A549 (cell line): ENCODE results near the gene PARVB. TPM values are rescaled to one million over a fixed set of nuclear protein-coding genes. Genes with fewer than 3 reads are reported as not detected.

Experiments used
- ATAC-seq, 2 experiments: fragments of 200-7000 bp in 1 of 2; fragments of >200 bp in 1 of 2; cut with Nextera tagmentation in 1 of 2; cut with Tn5 transposase in 1 of 2; 3 replicates each; pipeline versions ENCODE4 v1.8.0 to v1.9.1; 2018 to 2020; ENCODE audit warnings: mild to moderate bottlenecking in 1 of 2, moderate library complexity in 1 of 2
- CTCF ChIA-PET: fragments of 300-600 bp; sonication (Branson Sonifier 250); formaldehyde crosslinking; extraction: SDS; loops from one replicate; lab custom pipeline; 2021; ENCODE audit warnings: antibody characterized with exemption, inconsistent platforms; lab: Yijun Ruan, JAX
- POLR2A ChIA-PET: fragments of 350-600 bp; formaldehyde crosslinking; extraction: SDS; loops from one replicate; lab custom pipeline; 2021; ENCODE audit warnings: antibody characterized with exemption, inconsistent platforms; lab: Yijun Ruan, JAX
- DNase-seq, 2 experiments: peaks; one replicate each; pipeline versions ENCODE4 v3.0.0 to v3.0.0-alpha.2; 2011 to 2016; ENCODE audit warnings: low read depth in 1 of 2, low spot score in 1 of 2
- FAIRE-seq: peaks from 2 replicates; lab custom pipeline; 2011; peaks lifted over from hg19 to GRCh38; lab: Jason Lieb, UNC
- H3K27ac ChIP-seq, 2 experiments: fragments of >200 bp; sonication (Bioruptor Twin); formaldehyde crosslinking; 3 replicates each; pipeline ENCODE4 v1.5.1; 2016 to 2017
- H3K4me1 ChIP-seq: fragments of >200 bp; sonication (Bioruptor Twin); formaldehyde crosslinking; 3 replicates; pipeline ENCODE4 v1.6.1; 2016
- H3K4me2 ChIP-seq: fragments of >200 bp; sonication (Bioruptor Twin); formaldehyde crosslinking; 3 replicates; pipeline ENCODE4 v1.6.1; 2016
- H3K4me3 ChIP-seq: fragments of >200 bp; sonication (Bioruptor Twin); formaldehyde crosslinking; 3 replicates; pipeline ENCODE4 v1.5.1; 2016
- H3K9me3 ChIP-seq: fragments of >200 bp; sonication (Bioruptor Twin); formaldehyde crosslinking; 3 replicates; pipeline ENCODE4 v1.6.1; 2016
- BCL3 ChIP-seq: fragments of >200 bp; sonication (Bioruptor Twin); formaldehyde crosslinking; IDR thresholded peaks from 3 replicates; pipeline ENCODE4 v1.6.1; 2016
- CEBPB ChIP-seq, 2 experiments: fragments of >200 bp in 1 of 2; sonication (Bioruptor Twin) in 1 of 2; formaldehyde crosslinking in 1 of 2; IDR thresholded peaks; 2 replicates each; pipeline ENCODE4 v1.6.1; 2012 to 2016
- CTCF ChIP-seq: fragments of >200 bp; sonication (Bioruptor Twin); formaldehyde crosslinking; IDR thresholded peaks from 3 replicates; pipeline ENCODE4 v1.5.1; 2016
- EHF ChIP-seq: fragments of 250-450 bp; sonication (Bioruptor Pico); IDR thresholded peaks from 2 replicates; pipeline ENCODE4 v1.5.0; 2020; ENCODE audit warnings: mild to moderate bottlenecking
- ESRRA ChIP-seq: fragments of 150-350 bp; IDR thresholded peaks from 2 replicates; pipeline ENCODE4 v1.6.1; 2014; ENCODE audit warnings: mild to moderate bottlenecking, low read length, borderline replicate concordance
- FOSL2 ChIP-seq, 2 experiments: fragments of 450-650 bp in 1 of 2; fragments of >200 bp in 1 of 2; sonication (Bioruptor Twin) in 1 of 2; formaldehyde crosslinking; IDR thresholded peaks; 2 replicates each; pipeline versions ENCODE4 v1.5.0 to v1.6.1; 2016 to 2020; ENCODE audit warnings: mild to moderate bottlenecking in 1 of 2, moderate library complexity in 1 of 2
- HES2 ChIP-seq: fragments of >200 bp; sonication (Bioruptor Twin); formaldehyde crosslinking; IDR thresholded peaks from 2 replicates; pipeline ENCODE4 v1.6.1; 2016
- MAFK ChIP-seq: fragments of 450-650 bp; IDR thresholded peaks from 2 replicates; pipeline ENCODE4 v1.6.1; 2014; ENCODE audit not compliant: partially characterized antibody
- MYC ChIP-seq: IDR thresholded peaks from 2 replicates; pipeline ENCODE4 v1.6.1; 2012; ENCODE audit warnings: mild to moderate bottlenecking, inconsistent platforms, low read length, improper control_type of control experiment, borderline replicate concordance
- NPAS2 ChIP-seq: fragments of 250-450 bp; sonication (Bioruptor Pico); IDR thresholded peaks from 2 replicates; pipeline ENCODE4 v1.8.0; 2022; ENCODE audit warnings: mild to moderate bottlenecking, moderate library complexity, borderline replicate concordance
- NR3C1 ChIP-seq: fragments of >200 bp; sonication (Bioruptor Twin); formaldehyde crosslinking; IDR thresholded peaks from 3 replicates; pipeline ENCODE4 v1.6.1; 2017
- PBX3 ChIP-seq: IDR thresholded peaks from 2 replicates; pipeline ENCODE4 v1.6.1; 2012
- PHF8 ChIP-seq: fragments of 200-600 bp; sonication (generic); IDR thresholded peaks from 2 replicates; pipeline ENCODE4 v1.6.1; 2016; ENCODE audit warnings: low read depth, mild to moderate bottlenecking, antibody characterized with exemption, moderate library complexity, borderline replicate concordance
- POLR2A ChIP-seq: IDR thresholded peaks from 2 replicates; pipeline ENCODE4 v1.6.1; 2012; ENCODE audit warnings: mild to moderate bottlenecking, low read length
- RAD21 ChIP-seq, 2 experiments: fragments of >200 bp in 1 of 2; sonication (Bioruptor Twin) in 1 of 2; formaldehyde crosslinking in 1 of 2; IDR thresholded peaks in 1 of 2; conservative IDR thresholded peaks in 1 of 2; 2 replicates in 1 of 2; 3 replicates in 1 of 2; pipeline ENCODE4 v1.6.1; 2012 to 2018; ENCODE audit warnings: inconsistent platforms in 1 of 2
- RNF2 ChIP-seq: fragments of 200-600 bp; sonication (generic); IDR thresholded peaks from 2 replicates; pipeline ENCODE4 v1.6.1; 2016; ENCODE audit warnings: low read depth, mild to moderate bottlenecking, antibody characterized with exemption, moderate library complexity, borderline replicate concordance
- SMC3 ChIP-seq: fragments of >200 bp; sonication (Bioruptor Twin); formaldehyde crosslinking; IDR thresholded peaks from 3 replicates; pipeline ENCODE4 v1.6.1; 2018; ENCODE audit warnings: inconsistent platforms
- ZFP36 ChIP-seq: fragments of 450-650 bp; IDR thresholded peaks from 2 replicates; pipeline ENCODE4 v1.6.1; 2014; ENCODE audit warnings: borderline replicate concordance; ENCODE audit not compliant: partially characterized antibody
- WGBS: methylation state at CpG from one replicate; pipeline ENCODE4 v1.1.6; 2017; ENCODE audit errors: missing lambda C conversion rate; 5-methylcytosine and 5-hydroxymethylcytosine counted together
- polyA plus RNA-seq, 4 experiments: library from polyadenylated mRNA; depleted of rRNA in 3 of 4; stranded (reverse); fragments of >200 nt; fragmentation: RNase III in 1 of 4; extraction: RNeasy Plus Mini Kit Qiagen cat#74134 plus additional on column Dnase treatment in 1 of 4; gene quantifications; 2 replicates in 3 of 4; 3 replicates in 1 of 4; pipeline ENCODE4 v1.2.3, GENCODE V29; 2011 to 2017

PARVB gene
- polyA plus RNA-seq, 2 of the 4 experiments (the other 2 are of a cell fraction), result 28.3 to 33.5 TPM

GRCh38 chr22:44085743-44086270, 61.7 kb downstream of the PARVB start:
- ATAC-seq (peak; percentile 63 to 81; a peak in 5 of 6 replicates), DNase-seq (peak; percentile 57 to 75), FAIRE-seq (no peak)
- CTCF ChIA-PET, result interaction anchor here (0.6 to 9.2 kb wide), 32 partner anchors 8 to 558 kb away, joined by 3 to 147 read pairs (median 3); no protein-coding TSS in a partner anchor
- Histone ChIP-seq H3K9me3 (no peaks in the 10 kb centered on the region; the same call in 2 of the 3 replicates), H3K4me1 (peaks cover 6% of the 10 kb centered on the region; the same call in 1 of the 3 replicates), H3K4me2 (no peak overlapping the region), H3K4me3 (no peak overlapping the region), H3K27ac (no peak overlapping the region)
- 60% methylated on average over 11 of the region's 11 CpGs for WGBS
- peak; percentile 52 for TF ChIP-seq CTCF
- TF ChIP-seq HES2, result no peak
- TF ChIP-seq SMC3, result peak; percentile 60
- TF ChIP-seq RAD21 (conservative IDR thresholded peaks at IDR 0.05 in 1 of 2, IDR thresholded peaks at IDR 0.05 in 1 of 2), result peak; percentile 67 to 73
- POLR2A ChIA-PET, result interaction anchor here (1.5 kb wide), 1 partner anchor 93 kb away, joined by 5 read pairs; no protein-coding TSS in a partner anchor

- CTCF ChIA-PET, result interaction anchor here (0.6 to 9.2 kb wide), 32 partner anchors 9 to 557 kb away, joined by 3 to 147 read pairs (median 3); no protein-coding TSS in a partner anchor
- Histone ChIP-seq H3K4me1 (peaks cover 6% of the 10 kb centered on the region; the same call in 1 of the 3 replicates), H3K4me2 (no peak overlapping the region), H3K9me3 (no peaks in the 10 kb centered on the region; the same call in 2 of the 3 replicates), H3K4me3 (no peak overlapping the region), H3K27ac (no peak overlapping the region)
- DNase-seq (no peak), ATAC-seq (no peak), FAIRE-seq (no peak)
- POLR2A ChIA-PET, result interaction anchor here (1.5 kb wide), 1 partner anchor 93 kb away, joined by 5 read pairs; no protein-coding TSS in a partner anchor
- TF ChIP-seq MAFK (no peak), ZFP36 (no peak), POLR2A (no peak), BCL3 (no peak), NPAS2 (CRISPR knock-in tag) (no peak), PHF8 (no peak), CEBPB (IDR thresholded peaks at IDR 0.05) (no peak), CTCF (no peak), EHF (CRISPR knock-in tag) (no peak), SMC3 (no peak), RNF2 (no peak), ESRRA (no peak), NR3C1 (no peak), MYC (no peak), FOSL2 (IDR thresholded peaks at IDR 0.05) (no peak), FOSL2 (CRISPR knock-in tag; IDR thresholded peaks at IDR 0.05) (no peak), PBX3 (no peak)
- 84% methylated on average over 15 of the region's 17 CpGs for WGBS
Measured at GRCh38 chr22:44086271-44087088, 62.4 kb downstream of the PARVB start.
